ENCODE measurements around the gene CHSY1.
A peak's percentile ranks its signal among the peaks of the same experiment; 100 is the strongest.

Gene CHSY1

GRCh38 chr15:101266787-101267186 lies 14.9 kb upstream of the CHSY1 start:
- H3K9ac ChIP-seq (ENCODE audit: low read depth, low read length) = peak overlapping the region; percentile 63
- H3K36me3 ChIP-seq (ENCODE audit: insufficient read depth, low read length) = peaks cover 31% of the 10 kb centered on the region
- H3K4me1 ChIP-seq (ENCODE audit: control insufficient read depth, insufficient read depth, low read length) = peaks cover 32% of the 10 kb centered on the region
- peaks cover 4% of the 10 kb centered on the region for H3K27me3 ChIP-seq (ENCODE audit: control insufficient read depth, insufficient read depth, low read length)
- peak overlapping the region; percentile 71 for H3K4me2 ChIP-seq (ENCODE audit: low read length)
- no peaks in the 10 kb centered on the region for H3K9me3 ChIP-seq (replicated peaks; ENCODE audit: low read length)
- H3K4me3 ChIP-seq (ENCODE audit: low read length) = peak overlapping the region; percentile 36

- Histone ChIP-seq H3K4me1 (ENCODE audit: control insufficient read depth, insufficient read depth, low read length) (peaks cover 32% of the 10 kb centered on the region), H3K9ac (ENCODE audit: low read depth, low read length) (no peak overlapping the region), H3K36me3 (ENCODE audit: insufficient read depth, low read length) (peaks cover 24% of the 10 kb centered on the region), H3K4me2 (ENCODE audit: low read length) (no peak overlapping the region), H3K9me3 (replicated peaks; ENCODE audit: low read length) (no peaks in the 10 kb centered on the region), H3K27me3 (ENCODE audit: control insufficient read depth, insufficient read depth, low read length) (peaks cover 6% of the 10 kb centered on the region), H3K4me3 (ENCODE audit: low read length) (no peak overlapping the region)
These were observed 14.2 kb upstream of the CHSY1 start for GRCh38 chr15:101266034-101266433.

- H3K4me3 ChIP-seq (ENCODE audit: low read length) = no peak overlapping the region
- H3K4me2 ChIP-seq (ENCODE audit: low read length) = no peak overlapping the region
- H3K9ac ChIP-seq (ENCODE audit: low read depth, low read length) = no peak overlapping the region
These were observed 13.2 kb upstream of the CHSY1 start for GRCh38 chr15:101264911-101265641.

GRCh38 chr15:101264011-101264410 lies 12.2 kb upstream of the CHSY1 start:
- H3K9me3 ChIP-seq (replicated peaks; ENCODE audit: low read length) = no peaks in the 10 kb centered on the region
- no peak overlapping the region for H3K4me3 ChIP-seq (ENCODE audit: low read length)
- H3K9ac ChIP-seq (ENCODE audit: low read depth, low read length) = no peak overlapping the region
- H3K4me2 ChIP-seq (ENCODE audit: low read length) = no peak overlapping the region
- H3K4me1 ChIP-seq (ENCODE audit: control insufficient read depth, insufficient read depth, low read length) = peaks cover 32% of the 10 kb centered on the region
- peaks cover 4% of the 10 kb centered on the region for H3K36me3 ChIP-seq (ENCODE audit: insufficient read depth, low read length)
- peaks cover 6% of the 10 kb centered on the region for H3K27me3 ChIP-seq (ENCODE audit: control insufficient read depth, insufficient read depth, low read length)

More at GRCh38 chr15:101264911-101265641, 13.2 kb upstream of the CHSY1 start:
- peaks cover 32% of the 10 kb centered on the region for H3K4me1 ChIP-seq (ENCODE audit: control insufficient read depth, insufficient read depth, low read length)
- no peaks in the 10 kb centered on the region for H3K9me3 ChIP-seq (replicated peaks; ENCODE audit: low read length)
- peaks cover 6% of the 10 kb centered on the region for H3K27me3 ChIP-seq (ENCODE audit: control insufficient read depth, insufficient read depth, low read length)
- H3K36me3 ChIP-seq (ENCODE audit: insufficient read depth, low read length) = peaks cover 14% of the 10 kb centered on the region

GRCh38 chr15:101262551-101262950 lies 10.7 kb upstream of the CHSY1 start:
- H3K36me3 ChIP-seq (ENCODE audit: insufficient read depth, low read length) = no peaks in the 10 kb centered on the region
- no peak overlapping the region for H3K4me3 ChIP-seq (ENCODE audit: low read length)
- H3K9me3 ChIP-seq (replicated peaks; ENCODE audit: low read length) = no peaks in the 10 kb centered on the region
- no peak overlapping the region for H3K4me2 ChIP-seq (ENCODE audit: low read length)
- no peak overlapping the region for H3K9ac ChIP-seq (ENCODE audit: low read depth, low read length)
- peaks cover 6% of the 10 kb centered on the region for H3K27me3 ChIP-seq (ENCODE audit: control insufficient read depth, insufficient read depth, low read length)
- peaks cover 19% of the 10 kb centered on the region for H3K4me1 ChIP-seq (ENCODE audit: control insufficient read depth, insufficient read depth, low read length)

GRCh38 chr15:101258238-101259144 lies 6.6 kb upstream of the CHSY1 start:
- no peak overlapping the region for H3K4me3 ChIP-seq (ENCODE audit: low read length)
- no peaks in the 10 kb centered on the region for H3K9me3 ChIP-seq (replicated peaks; ENCODE audit: low read length)
- no peaks in the 10 kb centered on the region for H3K36me3 ChIP-seq (ENCODE audit: insufficient read depth, low read length)
- no peak overlapping the region for H3K9ac ChIP-seq (ENCODE audit: low read depth, low read length)
- H3K27me3 ChIP-seq (ENCODE audit: control insufficient read depth, insufficient read depth, low read length) = peaks cover 6% of the 10 kb centered on the region
- no peak overlapping the region for H3K4me2 ChIP-seq (ENCODE audit: low read length)
- no peaks in the 10 kb centered on the region for H3K4me1 ChIP-seq (ENCODE audit: control insufficient read depth, insufficient read depth, low read length)

- Histone ChIP-seq H3K9me3 (replicated peaks; ENCODE audit: low read length) (no peaks in the 10 kb centered on the region), H3K9ac (ENCODE audit: low read depth, low read length) (no peak overlapping the region), H3K4me2 (ENCODE audit: low read length) (no peak overlapping the region), H3K4me3 (ENCODE audit: low read length) (no peak overlapping the region), H3K4me1 (ENCODE audit: control insufficient read depth, insufficient read depth, low read length) (peaks cover 6% of the 10 kb centered on the region), H3K27me3 (ENCODE audit: control insufficient read depth, insufficient read depth, low read length) (peaks cover 2% of the 10 kb centered on the region), H3K36me3 (ENCODE audit: insufficient read depth, low read length) (no peaks in the 10 kb centered on the region)
These were observed 4.9 kb upstream of the CHSY1 start for GRCh38 chr15:101256757-101257156.

GRCh38 chr15:101255615-101256241 lies 3.9 kb upstream of the CHSY1 start:
- Histone ChIP-seq H3K9ac (ENCODE audit: low read depth, low read length) (no peak overlapping the region), H3K4me2 (ENCODE audit: low read length) (no peak overlapping the region), H3K36me3 (ENCODE audit: insufficient read depth, low read length) (no peaks in the 10 kb centered on the region), H3K27me3 (ENCODE audit: control insufficient read depth, insufficient read depth, low read length) (no peaks in the 10 kb centered on the region), H3K4me3 (ENCODE audit: low read length) (no peak overlapping the region), H3K9me3 (replicated peaks; ENCODE audit: low read length) (no peaks in the 10 kb centered on the region), H3K4me1 (ENCODE audit: control insufficient read depth, insufficient read depth, low read length) (peaks cover 6% of the 10 kb centered on the region)

- Histone ChIP-seq H3K27me3 (ENCODE audit: control insufficient read depth, insufficient read depth, low read length) (no peaks in the 10 kb centered on the region), H3K4me3 (ENCODE audit: low read length) (no peak overlapping the region), H3K9ac (ENCODE audit: low read depth, low read length) (no peak overlapping the region), H3K4me1 (ENCODE audit: control insufficient read depth, insufficient read depth, low read length) (peaks cover 8% of the 10 kb centered on the region), H3K4me2 (ENCODE audit: low read length) (no peak overlapping the region), H3K36me3 (ENCODE audit: insufficient read depth, low read length) (no peaks in the 10 kb centered on the region), H3K9me3 (replicated peaks; ENCODE audit: low read length) (no peaks in the 10 kb centered on the region)
These were observed 3.2 kb upstream of the CHSY1 start for GRCh38 chr15:101255051-101255395.

GRCh38 chr15:101254157-101255050 lies 2.6 kb upstream of the CHSY1 start:
- H3K36me3 ChIP-seq (ENCODE audit: insufficient read depth, low read length) = no peaks in the 10 kb centered on the region
- no peaks in the 10 kb centered on the region for H3K9me3 ChIP-seq (replicated peaks; ENCODE audit: low read length)
- H3K9ac ChIP-seq (ENCODE audit: low read depth, low read length) = no peak overlapping the region
- H3K4me2 ChIP-seq (ENCODE audit: low read length) = no peak overlapping the region
- peaks cover 14% of the 10 kb centered on the region for H3K4me1 ChIP-seq (ENCODE audit: control insufficient read depth, insufficient read depth, low read length)
- no peak overlapping the region for H3K4me3 ChIP-seq (ENCODE audit: low read length)
- H3K27me3 ChIP-seq (ENCODE audit: control insufficient read depth, insufficient read depth, low read length) = no peaks in the 10 kb centered on the region

- no peaks in the 10 kb centered on the region for H3K9me3 ChIP-seq (replicated peaks; ENCODE audit: low read length)
- H3K4me3 ChIP-seq (ENCODE audit: low read length) = peak overlapping the region; percentile 89
- no peaks in the 10 kb centered on the region for H3K36me3 ChIP-seq (ENCODE audit: insufficient read depth, low read length)
- peak overlapping the region; percentile 90 for H3K4me2 ChIP-seq (ENCODE audit: low read length)
- no peaks in the 10 kb centered on the region for H3K27me3 ChIP-seq (ENCODE audit: control insufficient read depth, insufficient read depth, low read length)
- peak overlapping the region; percentile 83 for H3K9ac ChIP-seq (ENCODE audit: low read depth, low read length)
- peaks cover 22% of the 10 kb centered on the region for H3K4me1 ChIP-seq (ENCODE audit: control insufficient read depth, insufficient read depth, low read length)
These were observed 988 bp upstream of the CHSY1 start for GRCh38 chr15:101252836-101253235.
